GM18519 (cell line): ENCODE measurements around the gene FUZ.

Source experiments
- ATAC-seq: cut with Tn5 transposase; IDR thresholded peaks from one replicate; pipeline ENCODE4 v1.9.1; 2021; ENCODE audit warnings: mild to moderate bottlenecking, moderate library complexity; ENCODE audit not compliant: unreplicated experiment, low FRiP score

The FUZ gene, protein sequence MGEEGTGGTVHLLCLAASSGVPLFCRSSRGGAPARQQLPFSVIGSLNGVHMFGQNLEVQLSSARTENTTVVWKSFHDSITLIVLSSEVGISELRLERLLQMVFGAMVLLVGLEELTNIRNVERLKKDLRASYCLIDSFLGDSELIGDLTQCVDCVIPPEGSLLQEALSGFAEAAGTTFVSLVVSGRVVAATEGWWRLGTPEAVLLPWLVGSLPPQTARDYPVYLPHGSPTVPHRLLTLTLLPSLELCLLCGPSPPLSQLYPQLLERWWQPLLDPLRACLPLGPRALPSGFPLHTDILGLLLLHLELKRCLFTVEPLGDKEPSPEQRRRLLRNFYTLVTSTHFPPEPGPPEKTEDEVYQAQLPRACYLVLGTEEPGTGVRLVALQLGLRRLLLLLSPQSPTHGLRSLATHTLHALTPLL

DNA sequence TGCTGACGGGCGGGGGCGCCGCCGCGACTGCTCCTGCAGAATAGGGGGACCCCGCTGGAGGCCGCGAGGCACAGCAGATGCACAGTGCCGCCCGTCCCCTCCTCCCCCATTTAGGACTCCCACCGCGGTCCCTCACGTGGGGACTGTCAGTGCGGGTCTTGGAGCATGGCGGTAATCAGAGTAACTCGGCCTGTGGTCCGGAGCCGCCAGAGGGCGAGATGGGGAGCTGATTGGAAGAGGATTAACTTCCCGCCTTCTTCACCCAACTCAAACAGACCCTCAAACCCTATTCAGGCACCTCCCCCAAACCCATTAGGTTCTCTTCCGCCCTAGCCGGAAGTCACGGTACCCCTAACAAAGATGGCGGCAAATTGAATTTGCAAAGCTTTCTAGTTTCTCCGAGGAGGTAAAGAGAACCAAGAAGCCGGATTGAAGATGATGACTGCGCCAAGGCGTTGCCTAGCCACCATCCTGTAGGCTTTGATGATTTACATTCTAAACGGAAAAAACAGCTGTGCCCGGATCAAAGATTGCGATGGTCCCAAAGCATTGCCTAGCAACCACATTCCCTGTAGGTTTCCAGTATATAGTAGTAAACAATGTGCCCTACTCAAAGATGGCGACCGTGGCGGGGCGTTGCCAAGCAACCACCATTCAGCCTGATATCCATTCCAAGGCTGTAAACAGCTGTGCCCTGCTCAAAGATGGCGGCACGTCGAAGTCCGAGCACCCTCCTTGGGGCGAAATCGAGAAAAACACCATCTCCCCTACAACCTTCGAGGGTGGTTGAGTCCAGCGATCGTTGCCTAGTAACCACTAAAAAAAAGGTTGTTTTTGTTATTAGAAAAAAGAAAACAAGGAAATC, at the start of gene FUZ:
TSS of gene FUZ (minus strand) at position 296 of the 865 bp plus-strand sequence. CDS start at position 110, 186 bp downstream.
- peak; percentile 48 for ATAC-seq

- ATAC-seq: no peak
Observed at GRCh38 chr19:49862391-49863253, 49.5 kb upstream of the FUZ start.

- ATAC-seq: no peak
Observed at GRCh38 chr19:49861541-49862378, 48.7 kb upstream of the FUZ start.

GRCh38 chr19:49861107-49861506, 48.0 kb upstream of the FUZ start:
- no peak for ATAC-seq

DNA sequence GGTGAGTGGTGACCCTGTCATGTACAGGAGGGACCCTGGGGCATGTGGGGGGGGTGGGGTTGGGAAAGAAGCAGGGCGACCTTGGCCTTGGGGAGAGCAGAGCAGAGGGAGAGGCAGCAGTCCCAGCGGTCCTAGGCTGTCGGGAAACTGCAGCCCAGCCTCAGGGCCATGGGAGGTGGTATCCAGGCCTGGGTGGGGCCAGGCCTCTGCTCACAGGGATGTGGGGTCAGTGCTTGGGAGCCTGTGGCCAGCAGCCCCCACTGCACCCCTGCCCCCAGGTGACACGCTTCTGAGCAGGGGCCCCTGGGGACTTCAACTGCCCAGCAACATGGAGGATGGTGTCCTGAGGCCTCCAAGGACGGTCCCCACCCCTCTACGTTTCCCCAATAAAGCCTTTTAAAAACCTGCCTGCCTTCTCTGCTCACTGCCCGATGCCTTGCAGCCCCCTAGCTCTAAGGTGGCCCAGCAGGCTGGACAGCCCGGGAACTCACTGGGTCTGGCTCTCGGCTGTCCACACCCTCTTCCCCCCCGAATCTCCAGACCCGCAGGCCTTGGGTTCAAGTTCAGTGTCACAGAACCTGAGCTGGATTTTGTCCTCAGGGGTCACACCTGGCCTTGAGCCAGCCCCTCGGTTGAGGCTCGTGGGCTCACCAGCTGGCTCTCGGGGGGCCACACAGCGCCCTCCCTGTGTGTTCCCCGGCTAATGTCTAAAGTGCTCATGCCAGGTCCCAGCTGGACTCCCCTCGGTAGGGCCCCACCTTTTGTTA, 47.4 kb upstream of the FUZ start:
- no peak for ATAC-seq

DNA sequence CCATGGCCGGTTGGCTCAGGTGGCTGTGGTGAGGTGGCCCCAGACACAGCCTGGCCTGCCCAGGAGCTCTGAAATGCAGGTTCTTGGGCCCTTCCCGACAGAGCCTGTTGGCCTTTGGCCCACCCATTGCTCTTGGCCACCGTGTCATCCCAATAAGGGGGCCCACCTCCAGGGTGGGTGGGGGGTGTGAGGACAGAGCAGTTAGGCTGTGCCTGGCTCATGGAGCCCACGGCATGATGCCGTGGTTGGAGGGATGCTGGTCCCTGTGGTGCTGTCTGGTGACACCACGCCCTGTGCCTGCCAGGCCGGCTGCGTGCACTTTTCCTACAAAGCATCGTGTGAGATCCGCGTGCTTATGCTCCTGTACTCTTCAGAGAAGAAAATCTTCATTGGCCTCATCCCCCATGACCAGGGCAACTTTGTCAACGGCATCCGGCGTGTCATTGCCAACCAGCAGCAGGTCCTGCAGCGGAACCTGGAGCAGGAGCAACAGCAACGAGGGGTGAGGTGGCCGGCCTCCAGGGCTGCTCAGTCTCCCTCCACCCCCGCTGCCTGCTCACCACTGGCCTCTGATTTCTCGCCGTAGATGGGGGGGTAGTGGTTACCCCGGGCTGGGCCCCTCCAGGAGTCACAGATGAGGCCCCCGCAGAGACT, 46.7 kb upstream of the FUZ start:
- ATAC-seq: no peak

DNA sequence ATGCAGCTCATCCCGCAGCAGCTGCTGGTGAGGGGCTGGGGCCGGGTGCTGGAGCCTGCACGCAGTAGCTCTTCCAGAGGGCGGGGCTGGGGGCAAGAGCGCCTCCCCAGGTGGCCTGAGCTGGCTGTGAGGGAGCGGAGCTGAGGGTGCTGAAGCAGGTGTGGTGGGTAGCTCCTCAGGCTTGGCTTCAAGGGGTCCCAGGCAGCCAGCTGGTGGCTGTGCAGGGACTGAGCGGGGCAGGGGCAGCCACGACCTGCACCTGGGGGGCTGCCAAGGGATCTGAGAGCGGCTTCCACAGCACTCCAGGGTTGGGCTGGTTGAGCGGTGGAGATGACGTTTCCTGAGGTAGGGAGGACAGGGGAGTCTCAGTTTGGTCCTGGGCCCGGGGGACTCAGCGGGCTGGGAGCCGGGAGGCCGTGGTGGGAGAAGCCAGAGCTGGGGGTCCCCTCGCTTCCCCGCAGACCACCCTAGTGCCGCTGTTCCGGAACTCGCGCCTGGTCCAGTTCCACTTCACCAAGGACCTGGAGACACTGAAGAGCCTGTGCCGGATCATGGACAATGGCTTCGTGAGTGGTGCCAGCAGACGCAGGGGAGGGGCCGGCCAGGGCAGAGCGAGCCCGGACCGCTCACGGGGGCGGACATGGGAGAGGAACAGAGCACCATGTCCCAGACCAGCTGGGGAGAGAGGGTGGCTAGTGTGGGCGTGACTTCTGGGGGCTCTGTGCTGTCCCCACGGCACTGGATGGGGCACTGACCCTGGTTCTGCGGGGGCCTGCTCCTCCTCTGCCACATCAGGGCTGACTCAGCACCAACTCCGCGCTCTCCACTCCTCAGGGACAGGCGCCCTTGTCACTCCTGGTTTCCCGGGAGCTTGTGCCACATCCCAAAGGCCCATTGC, 45.2 kb upstream of the FUZ start:
- ATAC-seq: no peak

DNA sequence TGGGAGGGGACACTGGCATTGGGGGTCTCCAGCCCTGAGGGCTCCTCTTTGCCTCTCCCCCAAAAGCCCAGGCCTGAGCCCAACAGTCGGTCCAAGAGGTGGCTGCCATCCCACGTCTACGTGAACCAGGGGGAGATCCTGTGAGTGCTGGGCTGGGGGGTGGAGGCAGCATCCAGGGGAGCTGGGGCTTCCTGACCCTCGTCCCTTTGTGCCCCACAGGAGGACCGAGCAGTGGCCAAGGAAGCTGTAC, 44.7 kb upstream of the FUZ start:
- no peak for ATAC-seq

DNA sequence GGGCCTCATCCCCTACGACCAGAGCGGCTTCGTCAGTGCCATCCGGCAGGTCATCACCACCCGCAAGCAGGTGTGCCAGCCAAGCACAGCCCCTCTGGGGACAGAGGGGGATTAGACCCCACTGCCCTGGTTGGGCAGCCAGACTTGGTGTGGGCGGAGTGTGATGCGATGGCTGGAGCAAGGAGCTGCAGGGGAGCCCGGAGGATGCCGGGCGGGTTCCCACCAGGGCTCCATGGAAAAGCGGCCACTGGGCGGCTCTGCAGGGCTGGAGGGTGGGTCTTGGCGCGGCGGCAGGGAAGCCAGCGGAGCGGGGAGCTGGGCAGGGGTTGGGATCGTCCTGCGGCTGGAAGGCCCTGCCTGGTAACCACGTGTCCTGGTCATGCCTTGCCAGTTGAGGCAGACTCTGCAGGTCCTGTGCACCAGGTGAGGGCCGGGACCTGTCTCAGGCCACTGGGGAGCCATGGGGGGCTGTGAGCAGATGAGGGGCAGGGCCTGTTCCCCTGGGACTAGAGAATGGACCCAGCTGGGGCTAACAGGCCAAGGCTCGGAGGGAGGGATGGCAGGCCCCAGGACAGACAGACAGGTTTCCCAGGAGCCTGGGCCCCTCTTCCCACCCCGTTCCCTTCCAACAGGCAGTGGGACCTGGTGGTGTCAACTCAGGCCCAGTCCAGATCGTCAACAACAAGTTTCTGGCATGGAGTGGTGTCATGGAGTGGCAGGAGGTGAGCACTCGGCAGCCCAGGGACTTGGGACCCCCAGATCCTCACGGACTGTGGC, 44.2 kb upstream of the FUZ start:
- no peak for ATAC-seq

DNA sequence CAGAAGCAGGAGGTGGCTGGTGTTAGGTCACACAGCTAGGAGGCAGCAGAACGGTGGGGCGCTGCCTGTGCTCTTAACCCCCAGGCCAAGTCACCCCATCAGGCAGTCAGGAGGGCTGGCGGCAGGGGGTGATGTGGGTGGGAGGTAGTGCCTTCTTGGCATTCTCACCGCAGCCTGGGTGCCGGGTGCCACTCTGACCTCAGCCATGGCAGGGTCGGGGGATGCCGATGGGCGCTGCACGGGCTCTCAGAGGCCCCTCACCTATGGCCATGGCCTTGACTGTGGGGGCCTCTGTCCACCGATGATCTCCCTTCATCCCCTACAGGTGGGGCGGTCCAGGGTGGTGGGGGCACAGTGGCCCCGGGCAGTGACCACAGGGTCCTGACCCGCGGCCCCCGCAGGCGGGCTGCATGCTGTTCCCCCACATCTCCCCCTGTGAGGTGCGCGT, 43.5 kb upstream of the FUZ start:
- ATAC-seq: no peak

- no peak for ATAC-seq
Observed at GRCh38 chr19:49855676-49856573, 42.8 kb upstream of the FUZ start.

DNA sequence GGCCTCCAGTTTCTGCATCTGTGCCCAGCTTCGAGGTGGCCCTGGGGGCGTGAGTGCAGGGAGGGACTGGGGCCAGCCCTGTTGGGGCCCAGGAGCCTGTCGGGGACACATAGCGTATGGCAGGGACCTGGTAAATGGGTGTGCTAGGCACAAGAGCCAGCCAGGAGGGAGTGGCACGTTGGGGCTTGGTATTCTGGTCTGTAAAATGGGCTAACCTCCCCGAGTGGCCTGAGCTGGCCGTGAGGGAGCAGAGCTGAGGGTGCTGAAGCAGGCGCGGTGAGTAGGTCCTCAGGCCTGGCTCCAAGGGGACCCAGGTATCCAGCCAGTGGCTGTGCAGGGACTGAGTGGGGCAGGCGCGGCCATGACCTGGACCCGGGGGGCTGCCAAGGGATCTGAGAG, 42.2 kb upstream of the FUZ start:
- no peak for ATAC-seq

DNA sequence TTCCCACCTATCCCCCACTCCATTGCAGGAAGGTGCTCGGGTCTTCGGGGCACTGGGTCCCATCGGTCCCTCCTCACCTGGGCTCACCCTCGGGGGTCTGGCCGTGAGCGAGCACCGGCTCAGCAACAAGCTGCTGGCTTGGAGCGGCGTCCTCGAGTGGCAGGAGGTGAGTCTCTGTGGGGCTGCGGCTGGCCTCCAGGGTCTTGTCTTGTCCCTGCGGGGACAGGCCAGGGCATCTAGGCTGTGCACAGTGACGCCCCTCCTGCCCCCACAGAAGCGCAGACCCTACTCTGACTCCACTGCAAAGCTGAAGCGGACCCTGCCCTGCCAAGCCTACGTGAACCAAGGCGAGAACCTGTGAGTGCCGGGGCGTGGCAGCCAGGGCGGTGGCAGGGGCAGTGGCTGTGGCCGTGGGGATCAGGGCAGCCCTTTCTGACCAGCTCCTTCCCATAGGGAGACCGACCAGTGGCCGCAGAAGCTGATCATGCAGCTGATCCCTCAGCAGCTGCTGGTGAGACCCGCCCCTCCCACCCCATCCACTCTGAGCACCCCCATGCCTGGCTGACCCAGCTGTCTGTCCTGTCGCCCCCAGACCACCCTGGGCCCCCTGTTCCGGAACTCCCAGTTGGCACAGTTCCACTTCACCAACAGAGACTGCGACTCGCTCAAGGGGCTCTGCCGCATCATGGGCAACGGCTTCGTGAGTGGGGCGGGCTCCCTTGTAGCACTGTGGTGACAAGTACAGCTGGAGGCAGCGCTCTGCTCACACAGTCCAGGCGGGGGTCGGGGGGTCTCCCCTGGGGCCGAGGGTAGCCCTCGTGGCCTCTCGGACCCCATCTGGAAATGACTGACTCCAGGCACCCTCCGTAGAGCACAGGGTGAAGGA, 41.5 kb upstream of the FUZ start:
- ATAC-seq: no peak

GRCh38 chr19:49853852-49854377, 40.8 kb upstream of the FUZ start:
- ATAC-seq: no peak

- ATAC-seq: no peak
Observed at GRCh38 chr19:49852631-49853126, 39.6 kb upstream of the FUZ start.
